ENCODE data around the gene PRRT2.

Gene PRRT2

DNA sequence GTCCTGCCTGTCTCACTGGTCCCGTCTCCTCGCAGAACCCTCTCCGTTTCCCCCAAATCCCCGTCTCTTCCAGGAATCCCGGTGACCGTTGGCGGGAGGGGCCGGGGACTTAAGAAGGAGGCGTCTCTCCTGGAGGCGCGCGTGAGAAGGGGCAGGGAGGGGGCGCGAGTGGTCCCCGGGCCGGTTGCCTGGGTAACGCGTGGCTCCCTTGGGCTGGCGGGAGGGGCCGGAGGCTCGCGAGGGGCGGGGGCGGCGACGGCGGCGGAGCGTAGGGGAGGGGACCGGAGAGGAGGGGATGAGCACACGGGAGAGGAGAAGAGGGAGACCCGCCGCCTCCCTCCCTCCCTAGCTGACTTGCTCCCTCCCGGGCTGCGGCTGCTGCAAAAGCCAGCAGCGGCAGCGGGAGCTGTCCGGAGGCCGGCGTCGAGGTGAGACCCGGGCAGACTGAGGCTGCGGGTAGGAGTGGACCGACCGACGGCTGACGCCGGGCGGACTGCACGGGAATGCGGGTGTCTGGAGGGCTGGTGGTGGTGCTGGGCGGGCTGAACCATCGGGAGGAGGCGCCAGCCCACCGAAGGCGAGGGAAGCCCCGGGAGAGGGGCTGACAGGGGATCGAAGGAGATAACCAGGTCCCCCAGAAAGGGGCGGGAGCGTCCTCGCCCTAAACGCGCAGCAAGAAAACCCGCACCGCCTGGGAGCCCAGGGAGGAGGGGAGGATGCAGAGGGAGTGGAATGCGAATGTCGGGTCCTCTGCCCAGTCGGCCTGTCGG lies at the start of gene PRRT2:
Gene PRRT2, plus strand, starts transcription at position 298 of the 770 bp plus-strand sequence. CDS start 862 bp downstream, outside the sequence.
- H3K4me3 ChIP-seq (ENCODE audit: low read depth, low read length), result peak within 1 kb of the TSS; percentile 45
- TF ChIP-seq, protein P1, sequence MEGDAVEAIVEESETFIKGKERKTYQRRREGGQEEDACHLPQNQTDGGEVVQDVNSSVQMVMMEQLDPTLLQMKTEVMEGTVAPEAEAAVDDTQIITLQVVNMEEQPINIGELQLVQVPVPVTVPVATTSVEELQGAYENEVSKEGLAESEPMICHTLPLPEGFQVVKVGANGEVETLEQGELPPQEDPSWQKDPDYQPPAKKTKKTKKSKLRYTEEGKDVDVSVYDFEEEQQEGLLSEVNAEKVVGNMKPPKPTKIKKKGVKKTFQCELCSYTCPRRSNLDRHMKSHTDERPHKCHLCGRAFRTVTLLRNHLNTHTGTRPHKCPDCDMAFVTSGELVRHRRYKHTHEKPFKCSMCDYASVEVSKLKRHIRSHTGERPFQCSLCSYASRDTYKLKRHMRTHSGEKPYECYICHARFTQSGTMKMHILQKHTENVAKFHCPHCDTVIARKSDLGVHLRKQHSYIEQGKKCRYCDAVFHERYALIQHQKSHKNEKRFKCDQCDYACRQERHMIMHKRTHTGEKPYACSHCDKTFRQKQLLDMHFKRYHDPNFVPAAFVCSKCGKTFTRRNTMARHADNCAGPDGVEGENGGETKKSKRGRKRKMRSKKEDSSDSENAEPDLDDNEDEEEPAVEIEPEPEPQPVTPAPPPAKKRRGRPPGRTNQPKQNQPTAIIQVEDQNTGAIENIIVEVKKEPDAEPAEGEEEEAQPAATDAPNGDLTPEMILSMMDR (IDR thresholded peaks at IDR 0.05; ENCODE audit: borderline replicate concordance, insufficient read depth, low read depth, low read length), result no peak

DNA sequence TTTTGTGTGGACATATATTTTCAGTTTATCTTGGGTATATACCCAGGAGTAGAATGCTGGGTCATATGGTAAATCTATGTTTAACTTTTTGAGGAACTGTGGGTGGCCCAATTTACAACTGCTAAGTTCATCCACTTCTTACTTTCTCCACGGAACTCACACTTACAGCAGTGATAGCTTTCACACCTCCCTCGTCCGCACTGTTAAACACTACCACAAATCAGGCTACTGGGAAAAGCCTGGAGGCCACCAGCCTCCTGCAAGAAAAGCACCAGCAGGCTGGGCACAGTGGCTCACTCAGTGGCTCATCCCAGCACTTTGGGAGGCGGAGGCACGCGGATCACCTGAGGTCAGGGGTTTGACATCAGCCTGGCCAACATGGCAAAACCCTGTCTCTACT lies 48.7 kb upstream of the PRRT2 start:
- TF ChIP-seq, protein P1 (IDR thresholded peaks at IDR 0.05; ENCODE audit: borderline replicate concordance, insufficient read depth, low read depth, low read length), result no peak

GRCh38 chr16:29765167-29766032 lies 46.6 kb upstream of the PRRT2 start:
- no peak overlapping the region for H3K4me3 ChIP-seq (ENCODE audit: low read depth, low read length)

More for the DNA sequence above, 48.7 kb upstream of the PRRT2 start:
- no peak overlapping the region for H3K4me3 ChIP-seq (ENCODE audit: low read depth, low read length)

DNA sequence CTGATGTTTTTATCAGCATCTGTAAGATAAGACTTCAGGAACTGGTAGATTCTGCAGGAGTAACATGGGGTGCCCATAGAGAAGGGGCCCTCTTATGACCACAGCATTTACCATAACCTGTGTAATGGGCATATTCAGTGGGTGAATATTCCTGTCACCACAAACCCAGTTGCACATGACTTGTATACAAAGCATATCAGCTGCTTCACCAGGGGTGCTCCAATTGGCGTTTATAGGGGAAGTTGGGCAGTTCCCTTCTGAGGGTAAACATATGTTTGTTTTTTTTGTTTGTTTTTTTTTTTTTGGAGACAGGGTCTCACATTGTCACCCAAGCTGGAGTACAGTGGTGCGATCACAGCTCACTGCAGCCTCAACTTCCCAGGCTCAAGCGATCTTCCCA lies 45.4 kb upstream of the PRRT2 start:
- TF ChIP-seq, protein P1 (IDR thresholded peaks at IDR 0.05; ENCODE audit: borderline replicate concordance, insufficient read depth, low read depth, low read length), result no peak

More at GRCh38 chr16:29765167-29766032, 46.6 kb upstream of the PRRT2 start:
- TF ChIP-seq, protein P1 (IDR thresholded peaks at IDR 0.05; ENCODE audit: borderline replicate concordance, insufficient read depth, low read depth, low read length), result no peak

DNA sequence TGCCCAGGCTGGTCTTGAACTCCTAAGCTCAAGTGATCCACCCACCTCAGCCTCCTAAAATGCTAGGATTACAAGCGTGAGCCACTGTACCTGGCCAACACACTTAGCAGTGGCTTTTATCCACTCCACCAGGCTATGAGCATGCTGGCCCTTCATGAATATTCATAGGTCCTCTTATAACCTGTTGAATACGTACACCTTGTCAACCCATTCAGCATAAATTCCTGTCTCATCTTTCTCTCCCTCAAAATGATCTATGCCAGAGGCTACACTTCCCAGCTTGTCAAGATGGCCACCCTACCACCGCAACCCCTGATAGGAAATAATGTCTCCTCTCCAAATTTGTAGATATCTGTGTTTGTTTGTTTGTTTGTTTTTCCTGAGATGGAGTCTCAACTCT lies 44.9 kb upstream of the PRRT2 start:
- no peak overlapping the region for H3K4me3 ChIP-seq (ENCODE audit: low read depth, low read length)
- TF ChIP-seq, protein P1 (IDR thresholded peaks at IDR 0.05; ENCODE audit: borderline replicate concordance, insufficient read depth, low read depth, low read length), result no peak

More for the DNA sequence above, 45.4 kb upstream of the PRRT2 start:
- H3K4me3 ChIP-seq (ENCODE audit: low read depth, low read length), result no peak overlapping the region

DNA sequence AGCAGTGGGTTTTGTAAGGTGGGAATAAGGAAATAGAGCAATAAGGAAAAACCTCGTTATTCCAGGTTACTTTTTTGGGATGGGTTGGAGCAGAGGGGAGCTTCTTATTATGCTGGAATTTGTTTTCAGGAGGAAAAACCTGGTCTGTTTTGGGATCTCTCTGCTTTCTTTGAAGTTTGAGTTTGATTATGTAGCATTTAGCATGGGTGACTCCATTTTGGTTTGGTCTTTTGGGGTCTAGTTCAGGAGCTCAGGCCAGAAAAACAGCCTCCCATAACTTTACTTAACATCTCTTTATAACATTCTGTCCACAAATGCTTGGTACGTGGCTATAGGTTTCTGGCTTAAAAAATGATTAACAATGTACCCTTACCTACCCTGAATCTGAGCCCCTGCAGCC lies 42.5 kb upstream of the PRRT2 start:
- TF ChIP-seq, protein P1 (IDR thresholded peaks at IDR 0.05; ENCODE audit: borderline replicate concordance, insufficient read depth, low read depth, low read length), result no peak
- H3K4me3 ChIP-seq (ENCODE audit: low read depth, low read length), result no peak overlapping the region
